CD4-positive, alpha-beta memory T cell (primary cell): ENCODE data around the gene SEPTIN2. TPM values are rescaled to one million over a fixed set of nuclear protein-coding genes. Genes with fewer than 3 reads are reported as not detected.
"Not testable (repeated sequence)": the region's sequence is repeated elsewhere in the genome, so short reads cannot be mapped to it uniquely, and the experiment has no call there.

Experiments
- CTCF ChIA-PET: fragments of 350-600 bp; sonication (Branson Sonifier 250); formaldehyde crosslinking; loops from one replicate; lab custom pipeline; 2021; ENCODE audit warnings: inconsistent platforms; ENCODE audit not compliant: partially characterized antibody; lab: Charles Lee
- POLR2A ChIA-PET: fragments of 350-600 bp; sonication (Branson Sonifier 250); formaldehyde crosslinking; loops from one replicate; lab custom pipeline; 2021; ENCODE audit not compliant: partially characterized antibody; lab: Charles Lee
- DNase-seq, 5 donors: peaks; one replicate each; pipeline versions ENCODE4 v3.0.0 to v3.0.0-alpha.2; 2020 to 2022; ENCODE audit warnings: mixed read lengths in 1 of 5
- H3K27ac ChIP-seq: one replicate; pipeline ENCODE4 v1.7.0; 2013; ENCODE audit warnings: low read depth, low read length
- H3K27me3 ChIP-seq: 2 replicates; pipeline ENCODE4 v1.7.0; 2013; ENCODE audit warnings: mild to moderate bottlenecking, low read length, moderate library complexity; ENCODE audit not compliant: insufficient read depth
- H3K36me3 ChIP-seq: 2 replicates; pipeline ENCODE4 v1.7.0; 2013; ENCODE audit warnings: mild to moderate bottlenecking, low read length, moderate library complexity; ENCODE audit not compliant: insufficient read depth
- H3K4me1 ChIP-seq: 2 replicates; pipeline ENCODE4 v1.7.0; 2013; ENCODE audit warnings: mild to moderate bottlenecking, low read length, moderate library complexity; ENCODE audit not compliant: insufficient read depth
- H3K4me3 ChIP-seq, 2 donors: one replicate each; pipeline ENCODE4 v1.7.0; 2013; ENCODE audit warnings: low read length in 2 of 2, mild to moderate bottlenecking in 1 of 2
- H3K9me3 ChIP-seq, 2 donors: one replicate each; pipeline ENCODE4 v1.7.0; 2013; ENCODE audit warnings: low read length in 2 of 2, control low read depth in 1 of 2; ENCODE audit not compliant: control insufficient read depth in 1 of 2
- H3K27ac Mint-ChIP-seq, 7 donors: one replicate each; pipeline ENCODE4 v1.8.0; 2020 to 2021; ENCODE audit warnings: mixed read lengths in 7 of 7, mild to moderate bottlenecking in 6 of 7, inconsistent platforms in 3 of 7, moderate library complexity in 3 of 7
- H3K27me3 Mint-ChIP-seq, 2 donors: one replicate each; pipeline ENCODE4 v1.8.0; 2020 to 2021; ENCODE audit warnings: mixed read lengths in 2 of 2
- H3K36me3 Mint-ChIP-seq, 2 donors: one replicate each; pipeline ENCODE4 v1.8.0; 2020 to 2021; ENCODE audit warnings: mixed read lengths in 2 of 2, inconsistent platforms in 1 of 2, mild to moderate bottlenecking in 1 of 2
- H3K4me1 Mint-ChIP-seq, 4 donors: one replicate each; pipeline ENCODE4 v1.8.0; 2020 to 2021; ENCODE audit warnings: mixed read lengths in 4 of 4, mild to moderate bottlenecking in 1 of 4
- H3K4me3 Mint-ChIP-seq, 8 donors: one replicate each; pipeline ENCODE4 v1.8.0; 2020 to 2021; ENCODE audit warnings: mixed read lengths in 8 of 8, mild to moderate bottlenecking in 7 of 8, moderate library complexity in 6 of 8, inconsistent platforms in 3 of 8
- H3K9me3 Mint-ChIP-seq, 8 donors: one replicate each; pipeline ENCODE4 v1.8.0; 2020 to 2021; ENCODE audit warnings: mixed read lengths in 8 of 8, mild to moderate bottlenecking in 5 of 8, inconsistent platforms in 3 of 8, moderate library complexity in 1 of 8
- intact Hi-C: fragments of 100-400 bp; cut with micrococcal nuclease; formaldehyde crosslinking; loops from one replicate; pipeline ENCODE4 v1.15.1; 2023
- polyA plus RNA-seq, 2 donors: library from polyadenylated mRNA; unstranded; fragments of 300-500 nt; fragmentation: Illumina TruSeq; gene quantifications; one replicate each; pipeline ENCODE4 v1.2.3, GENCODE V29; 2021
- total RNA-seq, 2 experiments: library from RNA; stranded (reverse); gene quantifications; one replicate each; pipeline ENCODE4 v1.2.3, GENCODE V29; 2021

Gene SEPTIN2
- total and polyA plus RNA-seq, 4 experiments from 2014 or later = 187 to 362 (median 290) TPM

- intact Hi-C loops, H3K4me3 Mint-ChIP-seq, H3K27me3 ChIP-seq, H3K4me3 ChIP-seq, H3K9me3 ChIP-seq, CTCF ChIA-PET, H3K36me3 ChIP-seq, H3K4me1 Mint-ChIP-seq, H3K27ac Mint-ChIP-seq, H3K9me3 Mint-ChIP-seq, H3K27ac ChIP-seq, H3K36me3 Mint-ChIP-seq, H3K4me1 ChIP-seq, DNase-seq, POLR2A ChIA-PET, H3K27me3 Mint-ChIP-seq: not testable (repeated sequence)
Observed at GRCh38 chr2:241396809-241397208, 81.1 kb downstream of the SEPTIN2 start.

DNA sequence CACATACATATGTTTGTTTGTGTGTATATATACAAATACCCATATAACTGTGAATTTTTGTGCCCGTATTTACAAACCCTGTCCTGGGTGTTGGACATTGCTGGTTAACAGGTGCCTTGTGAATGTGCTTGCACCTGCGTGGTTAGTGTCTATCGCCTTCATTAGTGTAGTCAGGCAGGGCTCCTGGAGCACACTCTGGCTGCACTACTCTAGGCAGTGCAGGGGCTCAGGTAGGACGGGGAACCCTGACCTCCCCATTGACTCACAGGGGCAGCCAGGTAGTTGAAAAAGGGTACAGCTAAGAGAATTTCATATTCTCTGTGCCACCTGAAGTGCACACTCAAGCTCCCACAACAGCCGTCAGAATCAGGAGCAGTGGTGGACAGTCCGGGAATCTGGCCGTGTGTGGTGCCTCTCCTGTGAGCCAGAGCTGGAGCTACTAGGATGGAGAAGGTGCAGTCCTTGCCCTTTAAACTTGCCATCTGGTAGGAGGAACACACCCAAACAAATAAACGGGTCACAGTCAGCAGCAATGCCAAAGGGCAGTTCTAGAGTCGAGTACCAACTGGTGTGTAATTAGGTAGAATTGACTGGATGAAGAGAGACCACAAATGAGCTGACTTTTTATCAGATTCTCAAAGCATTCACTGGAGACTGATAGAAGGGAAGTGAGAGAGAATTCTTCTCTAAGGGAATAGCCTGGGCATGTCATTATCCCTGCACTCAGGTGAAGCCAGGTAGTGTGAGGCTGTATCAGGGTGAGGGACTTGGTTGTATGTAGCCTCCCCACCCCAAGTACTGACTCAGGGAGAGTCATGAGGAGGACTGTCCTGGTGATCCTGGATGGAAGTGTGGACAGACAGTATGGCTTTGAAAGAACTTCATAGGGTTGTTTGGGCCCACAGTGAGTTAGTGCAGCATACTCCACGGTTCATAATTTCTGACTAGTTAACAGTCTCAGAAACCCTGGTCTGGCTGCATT, 84.5 kb downstream of the SEPTIN2 start:
- Histone ChIP-seq H3K36me3 (no peaks in the 10 kb centered on the region), H3K4me1 (no peaks in the 10 kb centered on the region), H3K27me3 (no peaks in the 10 kb centered on the region), H3K9me3 (no peaks in the 10 kb centered on the region), H3K4me3 (no peak overlapping the region), H3K27ac (no peak overlapping the region)
- H3K4me3 Mint-ChIP-seq = no peak overlapping the region
- ChIA-PET POLR2A (no interaction called here), CTCF (no interaction called here)
- no peaks in the 10 kb centered on the region for H3K4me1 Mint-ChIP-seq
- H3K27me3 Mint-ChIP-seq = no peaks in the 10 kb centered on the region
- H3K36me3 Mint-ChIP-seq = peaks cover 5 to 11% of the 10 kb centered on the region in 2 donors
- H3K9me3 Mint-ChIP-seq = no peaks in the 10 kb centered on the region
- intact Hi-C loops = no loop called here
- no peak overlapping the region for H3K27ac Mint-ChIP-seq
- no peak for DNase-seq

Other genes starting within 250 kb of the SEPTIN2 start
- 100 to 1,000 TPM; 204 to 227 TPM for gene MTERF4, start 213.6 kb upstream of the SEPTIN2 start, total RNA-seq
- 10 to 100 TPM; 44.6 to 56.6 TPM for gene MTERF4, start 213.6 kb upstream of the SEPTIN2 start, polyA plus RNA-seq
- 100 to 1,000 TPM; 290 to 309 TPM for gene PASK, start 166.5 kb upstream of the SEPTIN2 start, total RNA-seq
- 10 to 100 TPM; 38.2 to 50.0 TPM for gene PASK, start 166.5 kb upstream of the SEPTIN2 start, polyA plus RNA-seq
- gene PPP1R7, start 165.5 kb upstream of the SEPTIN2 start, total RNA-seq = 10 to 100 TPM; 61.3 to 68.9 TPM
- gene PPP1R7, start 165.5 kb upstream of the SEPTIN2 start, polyA plus RNA-seq = 100 to 1,000 TPM; 114 to 119 TPM
- gene ANO7, start 127.2 kb upstream of the SEPTIN2 start, total RNA-seq = under 1 TPM; 0.53 to 0.81 TPM
- gene ANO7, start 127.2 kb upstream of the SEPTIN2 start, polyA plus RNA-seq = under 1 TPM in 1 of 2 donors, not detected in 1; 0.13 TPM
- 100 to 1,000 TPM; 166 to 183 TPM for gene HDLBP, start 253 bp upstream of the SEPTIN2 start, total RNA-seq
- 10 to 100 TPM; 24.7 to 82.3 TPM for gene HDLBP, start 253 bp upstream of the SEPTIN2 start, polyA plus RNA-seq
- 10 to 100 TPM; 17.2 to 21.8 TPM for gene FARP2, start 40.4 kb downstream of the SEPTIN2 start, total RNA-seq
- gene FARP2, start 40.4 kb downstream of the SEPTIN2 start, polyA plus RNA-seq = 1 to 10 TPM; 3.9 to 5.5 TPM
- 100 to 1,000 TPM; 178 to 182 TPM for gene STK25, start 192.7 kb downstream of the SEPTIN2 start, total RNA-seq
- gene STK25, start 192.7 kb downstream of the SEPTIN2 start, polyA plus RNA-seq = 10 to 100 TPM; 88.6 to 88.7 TPM
- not detected for gene BOK, start 242.8 kb downstream of the SEPTIN2 start, total RNA-seq
- gene BOK, start 242.8 kb downstream of the SEPTIN2 start, polyA plus RNA-seq = not detected